ENCODE data around the gene GPR107.

GPR107 gene

DNA sequence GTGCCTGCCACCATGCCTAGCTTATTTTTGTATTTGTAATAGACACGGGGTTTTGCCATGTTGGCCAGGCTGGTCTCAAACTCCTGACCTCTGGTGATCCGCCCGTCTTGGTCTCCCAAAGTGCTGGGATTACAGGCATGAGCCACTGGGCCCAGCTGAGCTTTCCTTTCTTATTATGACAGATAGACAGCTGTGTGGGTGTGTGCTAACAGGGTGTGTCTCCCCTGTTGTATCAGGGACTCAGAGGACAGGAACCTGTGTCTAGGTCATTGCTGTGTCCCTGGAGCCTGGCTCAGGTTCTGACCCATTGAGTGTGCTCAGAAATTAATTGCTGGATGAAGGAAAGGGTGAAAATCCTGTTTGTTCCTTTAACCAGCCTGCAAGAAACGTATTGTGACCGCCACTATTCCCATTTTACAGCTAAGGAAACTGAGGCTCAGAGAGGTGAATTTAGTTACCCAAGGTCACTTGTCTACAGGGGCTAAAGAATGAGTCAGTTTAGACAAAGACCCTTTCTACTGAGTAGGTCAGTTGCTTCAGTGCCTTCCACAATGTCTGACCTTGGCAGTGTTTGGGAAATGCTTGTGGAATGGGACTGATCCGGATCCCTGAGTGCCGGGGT lies 135.3 kb downstream of the GPR107 start:
- peak; percentile 74 for DNase-seq

Data from hematopoietic multipotent progenitor cell treated with erythropoietin and hydrocortisone succinate and interleukin-3 and kit ligand, for 6 days (in vitro differentiated cells).